DMS53 treated with DMSO at 0.1 percent for 48 hours (cell line): ENCODE data around the gene NRARP.
A peak's percentile ranks its signal among the peaks of the same experiment; 100 is the strongest.

ENCODE experiments used
- DNase-seq: peaks from one replicate; lab custom pipeline; 2025; ENCODE audit not compliant: unreplicated experiment; lab: John Stamatoyannopoulos, UW

NRARP gene

GRCh38 chr9:137278721-137279711 lies 23.1 kb downstream of the NRARP start:
- DNase-seq = no peak

- DNase-seq = no peak
Measured at GRCh38 chr9:137278061-137278701, 23.9 kb downstream of the NRARP start.

DNA sequence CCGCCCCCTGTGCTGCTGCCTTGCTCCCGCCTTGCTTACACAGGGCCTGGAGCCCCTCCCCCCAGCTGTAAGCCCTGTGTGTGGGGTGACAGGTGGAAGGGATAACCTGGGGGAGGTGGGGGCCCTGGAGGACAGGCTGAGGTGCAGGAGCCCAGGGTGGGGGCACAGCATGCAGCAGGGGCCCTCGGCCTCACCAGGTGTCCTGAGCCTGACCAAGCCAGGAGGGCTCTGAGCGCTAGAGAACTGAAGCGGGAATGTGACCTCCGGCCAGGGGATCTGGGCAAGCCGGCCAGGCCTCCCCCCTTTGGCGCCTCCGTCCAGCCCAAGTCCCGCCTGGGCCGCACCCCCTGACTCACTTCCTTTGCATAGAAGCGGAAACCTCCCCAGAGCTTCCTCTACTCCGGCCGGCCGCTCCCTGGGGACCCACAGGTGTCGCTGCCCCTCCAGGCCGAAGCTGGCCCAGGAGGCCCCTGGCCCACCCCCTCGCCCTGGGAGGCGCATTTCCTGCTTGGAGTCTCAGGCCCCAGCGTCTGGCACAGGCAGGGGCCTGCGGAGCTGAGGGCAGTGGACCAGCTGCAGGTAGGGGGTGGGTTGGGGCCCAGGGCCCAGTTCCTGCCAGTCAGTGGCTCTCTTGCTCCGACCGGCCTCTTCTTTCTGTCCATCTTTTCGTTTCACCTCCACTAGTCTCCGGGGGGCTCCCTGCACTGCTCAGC lies 24.6 kb downstream of the NRARP start, which contains the start of gene TOR4A:
Gene TOR4A, plus strand, starts transcription at position 398 of the 713 bp plus-strand sequence. CDS start 964 bp downstream, outside the sequence.
- DNase-seq = no peak

DNA sequence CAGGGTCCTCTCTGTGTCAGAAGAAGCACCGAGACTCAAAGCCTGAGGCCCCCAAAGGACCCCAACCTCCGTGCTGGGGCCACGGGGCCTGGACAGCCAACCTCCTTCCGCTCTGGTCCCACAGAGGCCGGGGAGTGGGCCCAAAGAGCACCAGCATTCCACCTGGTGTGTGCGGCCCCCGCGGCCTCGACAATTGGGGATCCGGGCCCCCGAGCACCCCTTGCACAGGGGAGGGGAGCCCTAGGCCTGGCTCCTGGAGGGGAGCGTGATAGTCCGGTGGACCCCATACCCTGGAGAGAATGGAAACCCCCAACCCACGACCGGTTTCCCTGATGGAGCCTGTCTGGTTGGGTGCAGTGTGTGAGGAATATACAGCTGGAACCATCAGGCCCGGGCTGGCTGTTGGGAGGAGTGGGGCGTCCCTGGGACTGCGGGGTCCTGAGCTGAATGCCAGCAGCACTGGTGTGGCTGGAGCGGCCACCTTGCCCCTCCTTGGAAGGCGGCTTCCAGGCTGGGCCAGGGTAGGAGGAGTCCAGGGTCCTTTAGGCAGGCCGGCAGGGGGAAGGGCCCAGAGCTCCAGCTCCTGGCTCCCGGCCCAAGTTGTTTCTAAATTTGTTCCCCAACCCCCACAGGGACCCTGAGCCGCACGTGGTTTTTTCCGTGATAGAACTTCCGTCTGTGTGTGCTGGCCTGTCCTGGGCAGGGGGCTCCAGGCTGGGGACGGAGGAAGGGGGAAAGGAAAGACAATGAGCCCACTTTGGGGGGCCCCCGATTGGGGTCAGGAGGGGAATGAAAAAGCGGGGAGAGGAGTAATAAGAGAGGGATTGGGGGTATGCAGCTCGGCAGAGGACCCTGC lies 25.4 kb downstream of the NRARP start:
- no peak for DNase-seq

- no peak for DNase-seq
Measured at GRCh38 chr9:137275588-137276472, 26.2 kb downstream of the NRARP start.

DNA sequence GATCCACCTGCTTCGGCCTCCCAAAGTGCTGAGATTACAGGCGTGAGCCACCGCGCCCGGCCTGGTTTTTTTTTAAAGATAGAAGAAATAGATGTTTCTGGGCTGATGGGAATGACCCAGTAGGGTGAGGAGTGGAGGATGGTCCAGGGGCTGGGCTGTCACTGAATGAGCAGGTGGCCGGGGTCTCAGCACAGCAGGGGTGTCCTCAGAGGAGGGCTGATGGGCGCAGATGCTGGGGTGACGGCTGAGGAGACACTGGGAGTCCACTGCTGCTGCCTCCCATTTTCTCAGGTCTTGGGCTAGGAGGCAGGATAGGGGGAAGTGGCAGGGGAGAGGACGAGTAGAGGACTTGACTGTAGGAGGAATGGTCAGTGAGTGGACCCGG lies 26.9 kb downstream of the NRARP start:
- DNase-seq = no peak

GRCh38 chr9:137273611-137274320 lies 28.3 kb downstream of the NRARP start:
- DNase-seq = peak; percentile 71

- DNase-seq = peak; percentile 60
Measured at GRCh38 chr9:137273095-137273490, 29.0 kb downstream of the NRARP start.

- DNase-seq = peak; percentile 55
Measured at GRCh38 chr9:137272241-137273094, 29.6 kb downstream of the NRARP start.

DNA sequence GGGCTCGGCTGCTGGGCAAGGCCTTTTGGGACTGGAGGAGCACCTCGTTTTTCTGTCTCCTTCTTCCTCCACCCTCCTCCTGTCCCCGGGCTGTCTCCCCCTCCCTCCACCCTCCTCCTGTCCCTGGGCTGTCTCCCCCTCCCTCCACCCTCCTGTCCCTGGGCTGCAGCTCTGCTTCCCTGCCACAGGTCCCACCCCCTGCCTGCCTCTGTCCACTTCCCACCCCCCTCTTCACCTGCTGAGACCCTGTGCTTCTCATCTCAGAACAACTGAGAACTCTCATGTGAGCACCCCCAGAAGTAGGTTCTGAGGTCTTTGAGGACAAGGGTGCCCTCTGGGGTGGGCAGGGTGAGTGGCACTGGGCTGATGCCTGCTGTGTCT lies 30.4 kb downstream of the NRARP start:
- DNase-seq = no peak

GRCh38 chr9:137270929-137271695 lies 31.0 kb downstream of the NRARP start:
- DNase-seq = no peak

- DNase-seq = peak; percentile 44
Measured at GRCh38 chr9:137269231-137269772, 32.8 kb downstream of the NRARP start.

DNA sequence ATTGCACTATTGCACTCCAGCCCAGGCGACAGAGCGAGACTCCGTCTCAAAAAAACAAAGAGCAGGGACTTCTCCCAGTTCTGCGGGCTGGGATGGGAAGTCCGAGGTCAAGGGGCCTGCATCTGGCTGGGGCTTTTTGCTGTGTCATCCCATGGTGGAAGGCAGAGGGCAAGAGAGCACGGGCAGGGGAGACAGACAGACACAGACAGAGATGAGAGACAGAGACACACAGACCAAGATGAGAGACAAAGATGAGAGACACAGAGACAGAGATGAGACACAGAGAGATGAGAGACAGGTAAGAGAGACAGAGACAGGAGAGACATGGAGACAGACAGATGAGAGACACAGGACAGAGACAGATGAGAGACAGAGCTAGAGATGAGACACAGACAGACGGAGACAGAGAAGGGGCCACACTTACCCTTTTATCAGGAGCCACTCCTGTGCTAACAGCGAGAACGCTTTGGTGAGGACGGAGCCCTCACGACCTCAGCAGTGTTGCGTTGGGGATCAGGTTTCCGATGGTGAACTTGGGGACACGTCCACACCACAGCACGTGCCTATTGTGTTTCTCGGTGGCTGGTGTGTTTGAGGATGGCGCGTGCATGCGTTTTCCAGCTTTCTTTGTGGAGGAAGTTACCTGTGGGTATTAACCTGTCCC lies 33.4 kb downstream of the NRARP start:
- DNase-seq = no peak

- DNase-seq = no peak
Measured at GRCh38 chr9:137267933-137268355, 34.1 kb downstream of the NRARP start.

GRCh38 chr9:137266585-137267453 lies 35.3 kb downstream of the NRARP start:
- DNase-seq = no peak

GRCh38 chr9:137266162-137266527 lies 35.9 kb downstream of the NRARP start:
- no peak for DNase-seq
